Neuron (in vitro differentiated cells): Measurements from ENCODE around the gene SHISA3.

ENCODE experiments used
- H2AFZ ChIP-seq: one replicate; pipeline ENCODE4 v1.6.1; 2013; ENCODE audit warnings: low read depth, mild to moderate bottlenecking, inconsistent platforms, low read length, moderate library complexity
- H3K27me3 ChIP-seq: one replicate; pipeline ENCODE4 v1.6.1; 2013; ENCODE audit warnings: low read length; ENCODE audit not compliant: insufficient read depth
- H3K36me3 ChIP-seq: one replicate; pipeline ENCODE4 v1.6.1; 2013; ENCODE audit warnings: low read length; ENCODE audit not compliant: insufficient read depth
- H3K4me1 ChIP-seq: one replicate; pipeline ENCODE4 v1.6.1; 2013; ENCODE audit warnings: low read length; ENCODE audit not compliant: insufficient read depth
- H3K4me3 ChIP-seq: 2 replicates; pipeline ENCODE4 v1.5.1; 2013; ENCODE audit warnings: mild to moderate bottlenecking, low read length, moderate library complexity
- H3K9me3 ChIP-seq: one replicate; pipeline ENCODE4 v1.6.1; 2013; ENCODE audit warnings: low read length

The SHISA3 gene

GRCh38 chr4:42428036-42428435 lies 30.7 kb downstream of the SHISA3 start:
- H3K4me1 ChIP-seq: peaks cover 10% of the 10 kb centered on the region

GRCh38 chr4:42436928-42437565 lies 39.8 kb downstream of the SHISA3 start:
- Histone ChIP-seq H3K36me3 (no peaks in the 10 kb centered on the region), H3K27me3 (peaks cover 27% of the 10 kb centered on the region), H3K9me3 (no peaks in the 10 kb centered on the region), H2AFZ (no peak overlapping the region), H3K4me1 (no peaks in the 10 kb centered on the region), H3K4me3 (no peak overlapping the region)

More at GRCh38 chr4:42428036-42428435, 30.7 kb downstream of the SHISA3 start:
- no peaks in the 10 kb centered on the region for H3K36me3 ChIP-seq
- H3K4me3 ChIP-seq: no peak overlapping the region
- no peak overlapping the region for H2AFZ ChIP-seq
- H3K27me3 ChIP-seq: peaks cover 8% of the 10 kb centered on the region
- H3K9me3 ChIP-seq: no peaks in the 10 kb centered on the region

- no peaks in the 10 kb centered on the region for H3K36me3 ChIP-seq
- no peaks in the 10 kb centered on the region for H3K9me3 ChIP-seq
- no peak overlapping the region for H3K4me3 ChIP-seq
- no peaks in the 10 kb centered on the region for H3K4me1 ChIP-seq
- H3K27me3 ChIP-seq: peaks cover 24% of the 10 kb centered on the region
- no peak overlapping the region for H2AFZ ChIP-seq
Measured at GRCh38 chr4:42440083-42440482, 42.8 kb downstream of the SHISA3 start.

GRCh38 chr4:42442601-42443000 lies 45.3 kb downstream of the SHISA3 start:
- H3K4me1 ChIP-seq: no peaks in the 10 kb centered on the region

GRCh38 chr4:42445038-42445437 lies 47.8 kb downstream of the SHISA3 start:
- H2AFZ ChIP-seq: no peak overlapping the region
- H3K36me3 ChIP-seq: no peaks in the 10 kb centered on the region
- no peaks in the 10 kb centered on the region for H3K9me3 ChIP-seq
- peaks cover 5% of the 10 kb centered on the region for H3K27me3 ChIP-seq
- H3K4me1 ChIP-seq: no peaks in the 10 kb centered on the region
- H3K4me3 ChIP-seq: no peak overlapping the region

More at GRCh38 chr4:42442601-42443000, 45.3 kb downstream of the SHISA3 start:
- Histone ChIP-seq H3K36me3 (no peaks in the 10 kb centered on the region), H2AFZ (no peak overlapping the region), H3K4me3 (no peak overlapping the region), H3K9me3 (no peaks in the 10 kb centered on the region), H3K27me3 (peaks cover 11% of the 10 kb centered on the region)

- peaks cover under 1% of the 10 kb centered on the region for H3K27me3 ChIP-seq
Measured at GRCh38 chr4:42446823-42447222, 49.5 kb downstream of the SHISA3 start.

More at GRCh38 chr4:42446823-42447222, 49.5 kb downstream of the SHISA3 start:
- H3K4me1 ChIP-seq: peaks cover 14% of the 10 kb centered on the region
- no peak overlapping the region for H3K4me3 ChIP-seq
- H3K36me3 ChIP-seq: no peaks in the 10 kb centered on the region
- H3K9me3 ChIP-seq: no peaks in the 10 kb centered on the region
- H2AFZ ChIP-seq: no peak overlapping the region
